GM23248 (cell line): ENCODE results near the gene CBFA2T3. TPM values are rescaled to one million over a fixed set of nuclear protein-coding genes. Genes with fewer than 3 reads are reported as not detected.

ENCODE experiments used
- DNase-seq: peaks from one replicate; pipeline ENCODE4 v3.0.0-alpha.2; 2015
- H2AFZ ChIP-seq: fragments of 200-600 bp; sonication (generic); 2 replicates; pipeline ENCODE4 v1.6.1; 2016; ENCODE audit warnings: antibody characterized with exemption
- H3F3A ChIP-seq: fragments of 200-600 bp; sonication (generic); 2 replicates; pipeline ENCODE4 v1.6.1; 2016; ENCODE audit warnings: mild to moderate bottlenecking, antibody characterized with exemption, mixed run types; ENCODE audit not compliant: insufficient read depth
- H3K27ac ChIP-seq: fragments of 200-600 bp; sonication (generic); 2 replicates; pipeline ENCODE4 v1.5.1; 2016; ENCODE audit warnings: mild to moderate bottlenecking
- H3K27me3 ChIP-seq: fragments of 200-600 bp; sonication (generic); replicated peaks from 2 replicates; pipeline ENCODE4 v1.6.1; 2016; ENCODE audit warnings: mild to moderate bottlenecking; ENCODE audit not compliant: insufficient read depth
- H3K36me3 ChIP-seq: fragments of 200-600 bp; sonication (generic); 2 replicates; pipeline ENCODE4 v1.6.1; 2016; ENCODE audit warnings: low read depth, mild to moderate bottlenecking
- H3K4me1 ChIP-seq: fragments of 200-600 bp; sonication (generic); 2 replicates; pipeline ENCODE4 v1.6.1; 2016; ENCODE audit warnings: mild to moderate bottlenecking; ENCODE audit not compliant: insufficient read depth
- H3K4me2 ChIP-seq: fragments of 200-600 bp; sonication (generic); one replicate; pipeline ENCODE4 v1.6.1; 2016; ENCODE audit warnings: mild to moderate bottlenecking; ENCODE audit not compliant: unreplicated experiment
- H3K4me3 ChIP-seq: fragments of 200-600 bp; sonication (generic); 2 replicates; pipeline ENCODE4 v1.5.1; 2016; ENCODE audit warnings: mild to moderate bottlenecking
- H3K79me2 ChIP-seq: fragments of 200-600 bp; sonication (generic); 2 replicates; pipeline ENCODE4 v1.6.1; 2016; ENCODE audit warnings: mild to moderate bottlenecking; ENCODE audit not compliant: insufficient read depth
- H3K9ac ChIP-seq: fragments of 200-600 bp; sonication (generic); 2 replicates; pipeline ENCODE4 v1.6.1; 2016; ENCODE audit warnings: mild to moderate bottlenecking
- H3K9me2 ChIP-seq: fragments of 200-600 bp; sonication (generic); 2 replicates; pipeline ENCODE4 v1.6.1; 2016; ENCODE audit warnings: mixed run types, mild to moderate bottlenecking, moderate library complexity; ENCODE audit not compliant: insufficient read depth
- H3K9me3 ChIP-seq: fragments of 200-600 bp; sonication (generic); one replicate; pipeline ENCODE4 v1.6.1; 2017; ENCODE audit warnings: low read depth
- H4K20me1 ChIP-seq: fragments of 200-600 bp; sonication (generic); 2 replicates; pipeline ENCODE4 v1.6.0; 2016; ENCODE audit not compliant: insufficient read depth
- EZH2 ChIP-seq: fragments of 200-600 bp; sonication (generic); IDR thresholded peaks from 2 replicates; pipeline ENCODE4 v1.6.1; 2018; ENCODE audit warnings: antibody characterized with exemption, mild to moderate bottlenecking; ENCODE audit not compliant: insufficient read depth, poor library complexity, severe bottlenecking
- EZH2phosphoT487 ChIP-seq: fragments of 200-600 bp; sonication (generic); IDR thresholded peaks from 2 replicates; pipeline ENCODE4 v1.6.1; 2018; ENCODE audit warnings: antibody characterized with exemption, moderate library complexity, mild to moderate bottlenecking, low read depth; ENCODE audit not compliant: insufficient read depth
- WGBS, 2 experiments: methylation state at CpG; one replicate each; pipeline ENCODE4 v1.1.6; 2015 to 2017; ENCODE audit warnings: low lambda C conversion rate in 2 of 2, low coverage in 1 of 2; ENCODE audit errors: missing lambda C conversion rate in 2 of 2; 5-methylcytosine and 5-hydroxymethylcytosine counted together
- in situ Hi-C: fragments of 300-500 bp; cut with MboI; formaldehyde crosslinking; loops from 2 replicates; pipeline ENCODE4 v1.15.0; 2020
- polyA plus RNA-seq: library from polyadenylated mRNA; unstranded; fragments of >200 nt; fragmentation: Nextera tagmentation; extraction: Ambion mirVana; gene quantifications from 2 replicates; pipeline ENCODE4 v1.2.1, GENCODE V29; 2016
- total RNA-seq: library from RNA; depleted of rRNA; stranded (reverse); fragments of >200 nt; shearing (Covaris generic); gene quantifications from 2 replicates; pipeline ENCODE4 v1.2.3, GENCODE V29; 2014

The CBFA2T3 gene
- total and polyA plus RNA-seq, 2 experiments from 2014 or later = not detected

DNA sequence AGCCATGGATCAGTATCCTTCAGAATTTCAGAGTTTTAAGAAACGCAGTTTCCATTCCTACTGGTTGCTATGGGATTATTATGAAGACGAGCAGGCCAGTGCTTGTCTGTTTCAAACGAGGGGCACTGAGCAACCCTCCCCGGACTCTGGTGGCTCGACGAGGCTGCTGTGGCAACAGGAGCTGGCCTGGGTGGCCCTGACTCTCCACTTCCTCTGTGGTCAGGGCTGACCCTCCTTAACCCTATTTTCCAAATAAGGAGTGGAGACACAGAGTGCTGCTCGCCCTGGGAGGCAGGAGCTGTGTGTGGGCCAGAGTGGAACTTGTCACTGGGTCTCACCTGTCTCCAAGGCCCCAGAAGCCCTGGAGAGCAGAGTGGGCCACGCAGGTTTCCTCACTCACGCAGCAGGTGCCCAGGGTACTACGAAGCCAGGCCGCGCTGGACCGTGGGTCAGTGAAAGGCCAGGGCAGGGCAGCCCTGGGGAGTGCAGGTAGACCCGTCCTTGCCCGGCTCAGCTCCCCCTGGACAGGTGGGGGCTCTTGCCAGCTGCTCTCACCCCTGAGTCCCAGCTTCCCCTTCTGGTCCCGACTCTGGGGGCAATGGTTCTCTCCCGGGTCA is 123.6 kb downstream of the CBFA2T3 start:
- Histone ChIP-seq H2AFZ (no peak overlapping the region), H3K36me3 (no peaks in the 10 kb centered on the region), H3K27me3 (no peaks in the 10 kb centered on the region), H3K9me3 (no peaks in the 10 kb centered on the region), H3K9me2 (no peaks in the 10 kb centered on the region), H3K27ac (no peak overlapping the region), H3K4me3 (no peak overlapping the region), H3K9ac (no peak overlapping the region), H3K4me1 (peaks cover 8% of the 10 kb centered on the region; the same call in 1 of the 2 replicates), H3K4me2 (no peak overlapping the region), H3F3A (no peaks in the 10 kb centered on the region; the same call in 1 of the 2 replicates), H3K79me2 (peaks cover 21% of the 10 kb centered on the region; the same call in 1 of the 2 replicates), H4K20me1 (no peaks in the 10 kb centered on the region)
- WGBS, 2 experiments = 80 to 83% methylated on average over 17 of the region's 17 CpGs
- DNase-seq = no peak
- TF ChIP-seq EZH2phosphoT487 (no peak), EZH2 (no peak)
- in situ Hi-C loops = no loop called here

GRCh38 chr16:88851616-88852015 is 125.4 kb downstream of the CBFA2T3 start:
- Histone ChIP-seq H3K4me1 (0 out of 2 replicates have a peak, but pooled peaks cover 3% of the 10 kb centered on the region), H3K36me3 (no peaks in the 10 kb centered on the region), H3K4me3 (no peak overlapping the region), H3K27me3 (no peaks in the 10 kb centered on the region), H3K9me2 (no peaks in the 10 kb centered on the region), H2AFZ (no peak overlapping the region), H3K9me3 (no peaks in the 10 kb centered on the region), H3K79me2 (peaks cover 17% of the 10 kb centered on the region; the same call in 1 of the 2 replicates), H3K4me2 (no peak overlapping the region), H3F3A (no peaks in the 10 kb centered on the region; the same call in 1 of the 2 replicates), H4K20me1 (no peaks in the 10 kb centered on the region), H3K27ac (no peak overlapping the region), H3K9ac (no peak overlapping the region)
- no peak for DNase-seq
- 94 to 96% methylated on average over 19 of the region's 19 CpGs for WGBS, 2 experiments
- in situ Hi-C loops = no loop called here
- TF ChIP-seq EZH2 = no peak
- no peak for TF ChIP-seq EZH2phosphoT487

- in situ Hi-C loops = no loop called here
- no peaks in the 10 kb centered on the region for H3K27me3 ChIP-seq
- no peaks in the 10 kb centered on the region for H3K4me1 ChIP-seq
- H4K20me1 ChIP-seq = no peaks in the 10 kb centered on the region
- H3K4me2 ChIP-seq = no peak overlapping the region
- no peaks in the 10 kb centered on the region for H3K9me2 ChIP-seq
- no peak for DNase-seq
- no peaks in the 10 kb centered on the region for H3K9me3 ChIP-seq
- H3K79me2 ChIP-seq = peaks cover 11% of the 10 kb centered on the region; the same call in 1 of the 2 replicates
- 94% methylated on average over 28 to 33 of the region's 33 CpGs for WGBS, 2 experiments
- no peaks in the 10 kb centered on the region for H3K36me3 ChIP-seq
- H3K9ac ChIP-seq = no peak overlapping the region
- H3K27ac ChIP-seq = no peak overlapping the region
- no peak for TF ChIP-seq EZH2phosphoT487
- no peak for TF ChIP-seq EZH2
- no peaks in the 10 kb centered on the region; the same call in 1 of the 2 replicates for H3F3A ChIP-seq
- no peak overlapping the region for H2AFZ ChIP-seq
- no peak overlapping the region for H3K4me3 ChIP-seq
Observed at GRCh38 chr16:88850531-88851199, 126.3 kb downstream of the CBFA2T3 start.

DNA sequence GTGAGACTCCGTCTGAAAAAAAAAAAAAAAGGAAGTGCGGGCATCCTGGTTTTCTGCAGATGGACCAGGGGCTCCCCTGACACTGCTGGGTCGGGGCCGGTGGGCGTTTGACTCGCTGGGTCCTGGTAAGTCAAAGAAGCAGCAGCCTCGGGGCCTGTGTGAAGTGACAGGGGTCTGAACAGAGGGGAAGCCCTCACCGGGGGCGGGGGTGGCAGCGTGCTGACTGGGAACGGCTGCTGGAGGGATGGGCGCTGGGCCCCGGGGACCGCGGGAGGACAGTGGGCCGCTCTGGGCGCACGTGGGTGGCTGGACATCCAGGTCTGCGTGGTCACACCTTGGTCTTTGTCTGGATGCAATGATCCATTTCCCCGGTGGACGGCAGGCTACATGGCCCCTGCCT is 128.4 kb downstream of the CBFA2T3 start:
- no peaks in the 10 kb centered on the region for H3K27me3 ChIP-seq
- no peak overlapping the region for H3K4me2 ChIP-seq
- in situ Hi-C loops = no loop called here
- no peaks in the 10 kb centered on the region for H3K9me3 ChIP-seq
- no peak for DNase-seq
- no peak overlapping the region for H3K27ac ChIP-seq
- H3K9ac ChIP-seq = no peak overlapping the region
- H3F3A ChIP-seq = no peaks in the 10 kb centered on the region
- no peak overlapping the region for H2AFZ ChIP-seq
- 89 to 90% methylated on average over 19 to 21 of the region's 21 CpGs for WGBS, 2 experiments
- no peaks in the 10 kb centered on the region for H3K4me1 ChIP-seq
- no peaks in the 10 kb centered on the region for H3K79me2 ChIP-seq
- no peaks in the 10 kb centered on the region for H3K9me2 ChIP-seq
- no peak overlapping the region for H3K4me3 ChIP-seq
- TF ChIP-seq EZH2 (no peak), EZH2phosphoT487 (no peak)
- H3K36me3 ChIP-seq = no peaks in the 10 kb centered on the region
- H4K20me1 ChIP-seq = no peaks in the 10 kb centered on the region
